ENCODE data around the gene EFNA5.

The EFNA5 gene

DNA sequence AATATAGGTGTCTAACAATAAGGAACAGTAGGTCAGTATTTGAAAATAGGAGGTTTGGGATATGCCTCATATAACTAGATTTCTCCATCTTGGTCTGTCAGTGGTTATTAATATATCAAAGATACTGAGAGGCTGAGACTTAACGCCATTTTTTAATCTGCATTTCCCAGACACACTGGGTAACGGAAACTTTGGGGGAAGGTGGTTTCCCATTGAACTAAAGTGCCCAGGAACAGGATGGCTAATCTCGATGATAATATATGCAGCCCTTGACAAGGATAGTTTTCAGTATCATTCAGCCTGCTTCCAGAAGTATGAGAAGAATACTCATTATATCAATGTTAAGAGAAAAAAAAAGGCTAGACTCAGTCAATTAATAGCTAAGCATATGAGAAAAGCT, 30.7 kb downstream of the EFNA5 start:
- no peak for DNase-seq (ENCODE audit: low read depth)

DNA sequence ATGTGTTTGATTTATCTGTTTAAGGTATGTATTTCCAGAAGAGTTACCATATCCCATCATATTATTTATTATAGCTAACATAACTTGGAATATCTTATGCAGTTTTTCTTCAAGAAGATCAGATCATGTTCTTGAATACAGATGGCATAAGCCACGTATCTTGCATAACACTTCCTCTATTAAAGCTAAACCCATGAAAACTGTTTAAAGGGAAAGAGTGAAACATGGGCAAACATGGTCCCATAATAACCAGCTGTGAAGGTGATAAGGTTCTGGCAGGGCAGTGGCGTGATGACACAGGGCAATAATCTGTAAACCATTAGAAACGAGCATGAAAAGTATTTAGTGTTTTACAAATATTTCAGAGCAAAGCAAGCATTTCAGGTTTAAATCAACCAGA, 34.2 kb downstream of the EFNA5 start:
- DNase-seq (ENCODE audit: low read depth): no peak

GRCh38 chr5:107636068-107636467, 34.7 kb downstream of the EFNA5 start:
- no peak for DNase-seq (ENCODE audit: low read depth)

DNA sequence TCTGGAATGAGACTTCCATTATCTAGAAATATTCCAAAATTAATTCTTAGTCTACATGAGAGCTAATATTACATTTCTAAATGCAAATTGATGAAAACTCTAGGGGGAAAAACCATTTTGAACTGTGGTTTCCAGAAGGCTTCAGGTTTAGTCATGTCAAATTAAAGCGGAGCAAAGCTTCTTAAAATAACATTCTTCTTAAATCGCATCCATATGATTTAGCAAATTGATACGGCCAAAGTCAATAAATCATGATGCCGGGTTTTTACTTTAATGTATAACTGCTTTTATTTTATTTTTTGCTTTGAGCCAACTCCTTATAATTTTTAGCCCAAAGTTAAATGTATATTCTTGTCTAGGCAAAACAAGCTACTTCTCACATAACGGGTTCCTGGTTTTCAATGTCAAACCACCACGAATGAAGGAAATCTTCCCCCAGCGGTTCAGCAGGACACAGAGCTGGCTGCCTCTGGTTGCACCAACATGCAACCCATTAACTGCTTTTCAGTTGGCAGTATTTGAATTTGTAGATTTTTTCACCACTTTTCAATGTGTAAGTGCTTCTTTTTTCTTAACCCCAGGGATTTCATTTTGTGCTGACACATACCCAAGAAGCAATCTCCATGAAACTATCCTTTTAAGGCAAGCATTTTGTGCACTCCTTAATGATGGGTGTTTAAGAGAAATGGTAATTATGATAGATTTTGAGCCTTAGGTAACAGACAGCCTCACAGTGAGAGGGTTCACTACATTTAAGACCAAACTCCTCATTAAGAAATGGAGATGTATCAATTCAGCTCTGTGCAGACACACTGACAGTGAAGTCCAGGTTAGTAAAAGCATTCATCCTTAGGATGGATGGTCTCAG, 35.5 kb downstream of the EFNA5 start:
- DNase-seq (ENCODE audit: low read depth): no peak

DNA sequence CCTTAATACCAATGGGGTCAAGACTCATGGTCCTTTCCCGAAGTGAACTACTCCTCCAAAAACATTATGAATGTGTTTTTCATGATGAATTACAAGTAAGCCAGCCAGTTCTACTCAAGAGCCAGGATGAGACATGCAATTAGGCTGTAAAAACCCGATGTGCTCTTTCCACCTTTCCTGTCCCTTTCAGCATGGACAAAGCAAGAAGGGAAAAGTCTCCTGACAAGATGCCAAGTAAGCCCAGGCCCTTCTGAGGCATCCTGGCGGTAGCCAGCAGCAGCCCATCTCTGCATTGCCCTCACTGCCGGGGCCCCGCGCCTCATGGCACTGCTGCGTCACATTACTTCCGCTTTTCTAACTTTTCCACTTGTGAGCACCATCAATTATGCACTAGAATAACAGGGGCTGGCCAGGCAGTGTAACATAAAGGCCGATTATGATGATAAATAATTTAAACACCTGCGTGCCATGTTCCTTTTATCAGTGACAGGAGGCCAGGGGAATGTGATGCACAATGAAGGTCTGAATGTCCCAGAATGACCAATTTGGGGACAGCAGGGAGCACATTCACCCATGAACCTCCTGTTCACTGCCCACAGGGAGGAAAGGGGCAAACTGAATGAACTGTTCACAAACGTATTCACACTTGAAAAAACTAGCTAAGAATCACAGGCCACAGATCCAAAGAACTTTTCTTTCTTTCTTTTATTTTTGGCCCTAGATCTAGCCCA, 37.4 kb downstream of the EFNA5 start:
- no peak for DNase-seq (ENCODE audit: low read depth)

- no peak for DNase-seq (ENCODE audit: low read depth)
These were observed 38.9 kb downstream of the EFNA5 start for GRCh38 chr5:107631805-107632362.

DNA sequence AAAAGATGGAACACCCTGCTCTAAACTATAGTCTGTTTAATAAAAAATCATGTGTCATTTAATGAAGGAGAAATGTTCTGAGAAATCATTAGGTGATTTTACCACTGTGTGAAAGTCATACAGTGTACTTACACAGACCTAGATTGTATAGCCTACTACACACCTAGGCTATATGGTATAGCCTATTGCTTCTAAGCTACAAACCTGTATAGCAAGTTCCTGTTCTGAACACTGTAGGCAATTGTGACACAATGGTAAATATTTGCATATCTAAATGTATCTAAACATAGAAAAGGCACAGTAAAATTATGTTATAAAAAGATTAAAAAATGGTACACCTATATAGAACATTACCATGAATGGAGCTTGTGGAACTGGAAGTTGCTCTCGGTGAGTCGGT, 40.6 kb downstream of the EFNA5 start:
- no peak for DNase-seq (ENCODE audit: low read depth)

- DNase-seq (ENCODE audit: low read depth): no peak
These were observed 46.5 kb downstream of the EFNA5 start for GRCh38 chr5:107624235-107624634.

DNA sequence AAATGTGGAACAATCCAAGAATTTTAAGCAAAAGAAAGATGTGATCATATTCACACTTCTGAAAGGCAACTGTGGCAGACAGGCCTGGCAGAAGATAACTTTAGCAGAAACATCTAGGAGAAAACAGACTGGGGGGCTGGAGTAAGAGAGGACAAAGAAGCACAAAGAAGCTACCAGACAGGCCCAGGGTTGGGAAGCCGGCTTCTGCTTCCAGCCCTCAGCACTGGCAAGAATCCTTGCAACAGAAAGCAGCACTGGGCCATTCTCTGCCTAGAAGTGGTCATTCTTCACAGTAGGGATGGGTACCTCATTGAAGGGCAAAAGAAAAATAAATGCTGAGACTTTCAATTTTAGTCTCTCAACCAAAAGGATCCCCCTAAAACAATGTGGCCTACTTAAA, 49.6 kb downstream of the EFNA5 start:
- DNase-seq (ENCODE audit: low read depth): no peak

GRCh38 chr5:107619781-107620180, 51.0 kb downstream of the EFNA5 start:
- DNase-seq (ENCODE audit: low read depth): no peak

DNA sequence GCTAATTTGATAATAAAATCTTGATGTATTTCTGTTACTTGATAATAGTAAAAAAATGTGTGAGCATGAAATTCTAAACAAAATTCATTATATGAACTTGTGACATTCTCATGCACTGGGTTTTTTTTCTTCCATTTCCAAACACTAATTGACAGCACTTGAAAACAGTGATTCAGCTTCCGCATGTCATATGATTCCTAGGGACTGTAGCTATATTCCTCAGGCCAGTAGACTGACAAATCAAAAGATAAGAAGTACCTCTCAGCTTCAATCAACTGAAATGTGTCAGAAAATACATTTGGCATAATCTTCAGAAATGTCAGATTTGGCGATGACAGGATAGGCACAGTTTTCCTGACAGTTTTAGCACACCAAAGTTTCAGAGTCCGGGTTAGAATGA, 52.5 kb downstream of the EFNA5 start:
- DNase-seq (ENCODE audit: low read depth): no peak

DNA sequence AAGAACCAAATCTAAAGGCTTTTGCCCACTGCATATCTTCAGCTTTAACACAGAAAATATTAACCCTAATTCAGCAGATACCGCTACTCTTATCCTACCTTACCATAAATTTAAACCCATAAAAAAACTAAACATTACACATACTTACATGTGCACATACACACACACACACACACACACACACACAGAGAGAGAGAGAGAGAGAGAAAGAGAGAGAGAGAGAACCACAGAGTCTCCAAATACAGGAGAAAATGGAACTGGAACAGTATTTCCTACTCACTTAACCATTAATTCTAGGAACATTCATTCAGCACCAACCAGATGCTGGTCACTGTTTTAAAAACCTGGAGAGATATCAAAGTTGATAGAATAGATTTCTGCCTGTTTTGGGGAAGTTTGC, 53.7 kb downstream of the EFNA5 start:
- no peak for DNase-seq (ENCODE audit: low read depth)

GRCh38 chr5:107616213-107616612, 54.5 kb downstream of the EFNA5 start:
- DNase-seq (ENCODE audit: low read depth): no peak

GRCh38 chr5:107615299-107615817, 55.4 kb downstream of the EFNA5 start:
- DNase-seq (ENCODE audit: low read depth): no peak

- no peak for DNase-seq (ENCODE audit: low read depth)
These were observed 58.2 kb downstream of the EFNA5 start for GRCh38 chr5:107612541-107612940.

DNA sequence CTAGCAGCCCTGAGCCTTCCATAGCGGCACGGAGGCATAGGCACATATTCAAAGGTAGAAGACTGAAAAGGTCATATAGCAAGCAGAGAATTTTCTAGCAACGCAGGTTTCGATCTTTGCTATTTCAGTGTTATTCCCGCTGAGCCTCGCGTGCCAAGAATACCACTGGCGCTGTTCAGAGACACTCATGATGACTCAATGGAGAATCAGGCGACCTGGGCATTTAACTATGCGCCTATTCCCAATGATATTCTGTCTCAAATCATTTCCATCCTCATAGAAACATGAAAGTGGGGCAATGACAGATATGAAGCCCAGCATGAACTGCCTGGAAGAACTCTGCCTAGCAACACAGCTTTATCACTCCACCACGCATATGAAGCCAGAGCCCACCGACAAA, 59.9 kb downstream of the EFNA5 start:
- no peak for DNase-seq (ENCODE audit: low read depth)

DNA sequence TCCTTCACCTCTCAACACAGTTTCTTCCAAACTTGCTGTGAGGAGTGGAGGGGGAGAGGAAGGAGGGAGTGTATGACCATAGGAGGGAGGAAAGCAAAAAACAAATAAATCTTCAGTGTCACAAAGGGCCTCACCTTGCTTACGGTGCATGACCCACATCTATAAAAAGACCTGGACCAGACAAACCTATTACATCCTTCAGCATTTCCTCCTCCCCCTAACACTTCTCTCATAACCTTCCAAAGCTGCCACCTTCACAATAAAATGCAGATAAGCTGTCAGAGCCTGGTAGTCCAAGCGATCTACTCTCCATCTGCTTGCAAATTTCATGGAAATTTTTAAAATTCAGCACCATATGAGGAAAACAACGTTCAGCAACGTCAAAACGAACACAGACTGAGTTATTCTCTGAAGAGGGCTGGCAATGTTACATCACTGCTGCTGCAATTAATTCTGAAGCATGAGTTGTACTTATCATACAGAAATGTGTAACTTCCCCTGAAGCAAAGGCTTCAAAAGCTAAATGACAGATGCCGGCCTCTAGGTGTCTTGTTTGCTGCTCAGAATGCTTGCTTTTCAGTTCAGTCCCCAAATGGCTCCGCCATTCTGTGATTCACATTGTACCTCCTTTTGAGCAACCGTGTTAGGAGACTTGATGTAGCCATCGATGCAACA, 62.9 kb downstream of the EFNA5 start:
- no peak for DNase-seq (ENCODE audit: low read depth)

DNA sequence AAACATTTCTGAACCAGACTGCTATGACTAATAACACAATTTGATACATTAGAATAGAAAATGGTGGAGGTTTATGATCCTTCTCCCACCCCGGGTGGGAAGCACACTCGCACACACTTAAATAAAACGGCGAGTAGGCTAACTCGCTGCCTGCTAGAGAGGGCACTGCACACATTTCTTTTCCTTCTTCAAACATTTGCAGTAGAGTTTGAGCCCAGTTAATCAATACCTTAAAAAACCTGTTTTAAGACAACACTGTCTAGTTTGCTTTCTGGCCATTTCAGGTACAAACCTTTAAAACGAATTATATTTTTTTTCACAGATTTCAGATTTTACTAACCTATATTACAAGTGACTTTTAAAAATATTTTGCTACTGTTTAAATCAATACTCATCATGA, 63.5 kb downstream of the EFNA5 start:
- no peak for DNase-seq (ENCODE audit: low read depth)

- no peak for DNase-seq (ENCODE audit: low read depth)
These were observed 65.1 kb downstream of the EFNA5 start for GRCh38 chr5:107605596-107606125.

- no peak for DNase-seq (ENCODE audit: low read depth)
These were observed 65.7 kb downstream of the EFNA5 start for GRCh38 chr5:107604990-107605389.

DNA sequence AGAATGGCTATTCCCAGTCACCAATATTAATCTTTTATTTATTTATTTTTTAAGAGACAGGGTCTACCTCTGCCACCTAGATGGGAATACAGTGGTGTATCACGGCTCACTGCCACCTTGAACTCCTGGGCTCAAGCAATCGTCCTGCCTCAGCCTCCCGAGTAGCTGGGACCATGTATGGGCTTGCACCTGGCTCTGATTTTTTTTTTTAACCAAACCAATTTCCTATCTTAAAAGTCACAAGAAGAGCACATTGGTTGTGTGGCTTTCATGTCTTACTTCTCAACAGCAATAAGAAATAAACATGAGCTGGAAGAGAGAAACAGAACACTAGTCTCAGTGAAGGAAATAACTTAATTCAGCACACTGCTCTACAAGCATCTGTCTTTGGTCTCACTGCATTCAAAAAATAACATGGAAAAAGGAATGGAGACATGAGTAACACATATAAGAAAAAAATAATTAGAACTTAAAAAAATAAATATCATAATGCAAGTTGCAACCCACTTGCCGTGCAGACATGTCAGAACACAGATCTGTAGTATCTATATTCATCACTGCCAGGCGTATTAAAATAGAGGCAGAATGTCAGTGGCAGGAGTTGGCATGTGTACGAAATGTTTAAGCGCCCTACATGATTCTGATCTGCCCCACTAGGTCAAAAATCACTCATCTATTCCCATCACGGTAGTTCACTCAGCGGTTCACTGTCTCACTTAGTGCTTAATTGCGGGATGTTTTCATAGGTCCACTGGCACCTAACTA, 66.4 kb downstream of the EFNA5 start:
- no peak for DNase-seq (ENCODE audit: low read depth)
